Cardiac muscle cell (in vitro differentiated cells and primary cell): Measurements from ENCODE around the gene CAMKMT. TPM values are rescaled to one million over a fixed set of nuclear protein-coding genes. Genes with fewer than 3 reads are reported as not detected.

Experiments used
- DNase-seq, 2 donors: peaks; one replicate each; pipeline versions ENCODE4 v3.0.0 to v3.0.0-alpha.2; 2010 to 2017; ENCODE audit warnings: low read depth in 1 of 2, low spot score in 1 of 2
- H3K27ac ChIP-seq: fragments of 200-600 bp; sonication (generic); 2 replicates; pipeline ENCODE4 v1.5.1; 2016
- H3K27me3 ChIP-seq: fragments of 200-600 bp; sonication (generic); 2 replicates; pipeline ENCODE4 v1.6.0; 2016; ENCODE audit warnings: control low read depth
- H3K36me3 ChIP-seq: fragments of 200-600 bp; sonication (generic); 2 replicates; pipeline ENCODE4 v1.5.1; 2016; ENCODE audit warnings: control low read depth
- H3K4me1 ChIP-seq: fragments of 200-600 bp; sonication (generic); 2 replicates; pipeline ENCODE4 v1.8.1; 2017; ENCODE audit warnings: low read depth, mild to moderate bottlenecking, mixed run types
- H3K4me3 ChIP-seq: fragments of 200-600 bp; sonication (generic); 2 replicates; pipeline ENCODE4 v1.5.1; 2016; ENCODE audit warnings: mild to moderate bottlenecking
- H3K9me3 ChIP-seq: fragments of 200-600 bp; sonication (generic); 2 replicates; pipeline ENCODE4 v1.5.1; 2017; ENCODE audit warnings: low read depth, mild to moderate bottlenecking, control low read depth
- CTCF ChIP-seq: IDR thresholded peaks from 2 replicates; pipeline ENCODE4 v1.5.1; 2012; ENCODE audit warnings: low read depth, mild to moderate bottlenecking, low read length
- polyA plus RNA-seq: library from polyadenylated mRNA; unstranded; fragments of >200 nt; fragmentation: Nextera tagmentation; extraction: Ambion mirVana; gene quantifications from 2 replicates; pipeline ENCODE4 v1.2.1, GENCODE V29; 2016
- total RNA-seq: library from RNA; depleted of rRNA; stranded (reverse); fragments of >200 nt; gene quantifications from 2 replicates; pipeline ENCODE4 v1.2.3, GENCODE V29; 2016

CAMKMT gene
- total and polyA plus RNA-seq, 2 experiments from 2014 or later = 16.9 to 20.6 TPM

DNA sequence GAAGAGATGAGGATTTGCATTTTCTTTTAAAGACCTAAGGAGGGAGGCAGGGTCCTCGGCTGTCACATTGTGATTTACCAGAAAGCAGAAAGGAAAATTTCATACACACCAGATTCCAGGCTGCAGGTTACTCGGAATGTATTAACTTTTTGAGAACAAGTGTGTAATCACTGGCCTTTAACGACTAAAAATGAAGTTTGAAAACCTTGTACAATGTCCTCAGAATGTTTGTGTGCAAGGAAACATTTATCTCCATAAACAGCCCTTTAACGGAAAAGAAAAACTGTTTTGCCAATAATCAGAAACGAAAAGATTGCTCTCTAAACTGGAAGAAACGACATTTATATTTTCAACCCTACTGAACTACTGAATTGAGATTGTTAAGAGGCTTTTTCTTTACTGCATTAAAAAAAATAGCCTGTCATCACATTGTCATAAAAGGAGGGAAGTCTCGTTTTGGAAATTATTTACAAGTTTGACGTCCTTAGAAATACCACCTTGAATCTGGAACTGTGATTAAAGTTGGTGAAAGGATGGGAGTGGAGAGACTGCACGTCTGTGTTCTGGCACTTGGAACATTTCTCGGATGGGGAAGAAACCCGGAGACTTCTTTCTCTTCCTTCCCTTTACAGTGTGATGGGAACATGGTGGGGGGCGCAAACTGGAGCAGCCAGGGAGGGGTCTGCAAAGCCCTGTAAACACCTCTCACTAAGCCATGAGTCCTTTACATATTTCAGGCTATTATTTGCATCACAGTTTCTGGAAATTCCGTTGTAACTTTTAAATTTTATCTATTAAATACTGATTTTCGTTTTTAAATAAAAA lies 445.7 kb downstream of the CAMKMT start:
- Histone ChIP-seq H3K4me1 (no peaks in the 10 kb centered on the region), H3K36me3 (no peaks in the 10 kb centered on the region), H3K27me3 (peaks cover 81% of the 10 kb centered on the region), H3K9me3 (no peaks in the 10 kb centered on the region), H3K4me3 (no peak overlapping the region), H3K27ac (no peak overlapping the region)
- DNase-seq = no peak
- no peak for TF ChIP-seq CTCF

DNA sequence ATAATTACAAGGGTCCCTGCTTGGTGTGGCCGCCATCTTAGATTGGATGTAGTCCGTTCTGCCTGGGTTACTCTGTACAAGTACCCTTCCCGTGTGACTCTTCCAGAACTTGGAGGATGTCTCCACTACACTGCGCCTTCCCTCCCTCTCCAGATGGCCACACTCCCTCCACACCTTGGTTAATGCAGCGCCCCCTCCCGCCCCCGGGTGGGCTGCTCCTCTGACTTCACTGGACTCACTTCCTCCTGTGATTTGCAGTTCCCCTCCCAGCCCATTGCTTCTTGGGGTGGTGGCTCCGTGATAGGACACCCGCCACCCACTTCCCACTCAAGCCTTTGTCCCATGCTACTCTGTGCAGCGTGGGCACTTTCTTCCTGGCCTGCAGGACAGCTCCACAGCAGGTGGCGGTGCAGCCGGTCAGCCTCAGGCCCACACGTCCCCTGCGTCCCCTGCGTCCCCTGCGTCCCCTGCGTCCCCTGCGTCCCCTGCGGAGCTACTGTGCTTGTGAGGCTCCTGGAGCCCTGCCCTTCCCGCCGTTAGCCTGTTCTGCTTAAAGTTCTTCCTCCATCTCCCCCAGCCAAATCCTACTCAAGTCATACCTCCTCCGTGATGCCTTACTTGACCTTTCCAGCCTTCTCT lies 449.3 kb downstream of the CAMKMT start:
- Histone ChIP-seq H3K27me3 (peaks cover 61% of the 10 kb centered on the region), H3K36me3 (no peaks in the 10 kb centered on the region), H3K9me3 (no peaks in the 10 kb centered on the region), H3K27ac (no peak overlapping the region), H3K4me3 (no peak overlapping the region), H3K4me1 (no peaks in the 10 kb centered on the region)
- DNase-seq = no peak
- no peak for TF ChIP-seq CTCF

DNA sequence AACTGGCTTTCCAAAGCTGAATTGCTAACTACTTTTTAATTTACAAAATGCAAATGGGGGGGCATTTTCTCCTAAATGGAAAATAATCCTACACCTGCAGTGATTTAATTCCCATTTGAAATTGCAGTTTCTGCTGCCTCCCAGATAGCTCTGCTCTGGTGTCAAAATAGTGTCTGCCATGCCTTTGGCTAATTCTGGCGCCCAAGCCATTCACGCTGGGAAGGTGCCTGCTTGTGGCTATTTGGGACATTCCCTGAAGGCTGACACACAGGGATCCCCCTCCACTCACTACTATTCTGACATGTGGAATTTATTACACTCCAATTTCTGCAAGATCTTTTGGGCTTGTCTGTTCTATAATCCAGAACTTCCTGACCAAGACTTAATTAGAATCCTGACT lies 451.4 kb downstream of the CAMKMT start:
- no peak for TF ChIP-seq CTCF
- no peak overlapping the region for H3K4me3 ChIP-seq
- H3K27ac ChIP-seq = no peak overlapping the region
- H3K9me3 ChIP-seq = no peaks in the 10 kb centered on the region
- peaks cover 39% of the 10 kb centered on the region for H3K27me3 ChIP-seq
- H3K4me1 ChIP-seq = no peaks in the 10 kb centered on the region
- no peaks in the 10 kb centered on the region for H3K36me3 ChIP-seq
- DNase-seq = no peak

DNA sequence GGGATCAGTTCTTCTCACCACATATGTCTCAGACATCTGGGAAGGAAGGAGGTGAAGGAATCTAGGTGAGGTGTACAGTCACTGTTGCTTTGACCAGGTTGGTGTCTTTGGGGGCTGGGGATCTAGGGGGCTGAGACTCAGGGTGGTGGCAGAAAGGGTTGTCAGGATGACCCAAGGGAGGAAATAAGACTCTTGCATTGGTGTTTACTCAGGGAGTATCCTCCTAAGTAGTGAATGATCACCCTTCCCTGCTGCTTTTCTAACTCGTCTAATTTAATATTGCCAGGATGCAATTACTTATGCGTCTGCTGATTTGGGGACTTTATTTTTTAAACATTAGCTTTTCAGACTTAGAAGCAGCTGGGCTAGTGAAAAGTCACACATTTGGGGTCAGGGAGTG lies 451.9 kb downstream of the CAMKMT start:
- no peak for DNase-seq
- H3K36me3 ChIP-seq = no peaks in the 10 kb centered on the region
- no peaks in the 10 kb centered on the region for H3K9me3 ChIP-seq

GRCh38 chr2:44817256-44817655 lies 455.5 kb downstream of the CAMKMT start:
- Histone ChIP-seq H3K36me3 (no peaks in the 10 kb centered on the region), H3K4me1 (no peaks in the 10 kb centered on the region), H3K27ac (no peak overlapping the region), H3K27me3 (peaks cover 16% of the 10 kb centered on the region), H3K9me3 (no peaks in the 10 kb centered on the region), H3K4me3 (no peak overlapping the region)
- DNase-seq = no peak
- no peak for TF ChIP-seq CTCF

More for the DNA sequence above, 451.9 kb downstream of the CAMKMT start:
- no peak overlapping the region for H3K27ac ChIP-seq
- H3K4me3 ChIP-seq = no peak overlapping the region
- H3K4me1 ChIP-seq = no peaks in the 10 kb centered on the region
- no peak for TF ChIP-seq CTCF
- peaks cover 34% of the 10 kb centered on the region for H3K27me3 ChIP-seq
